ENCODE data around the gene SNX15.
"Not testable (repeated sequence)": the region's sequence is repeated elsewhere in the genome, so short reads cannot be mapped to it uniquely, and the experiment has no call there.

DNA sequence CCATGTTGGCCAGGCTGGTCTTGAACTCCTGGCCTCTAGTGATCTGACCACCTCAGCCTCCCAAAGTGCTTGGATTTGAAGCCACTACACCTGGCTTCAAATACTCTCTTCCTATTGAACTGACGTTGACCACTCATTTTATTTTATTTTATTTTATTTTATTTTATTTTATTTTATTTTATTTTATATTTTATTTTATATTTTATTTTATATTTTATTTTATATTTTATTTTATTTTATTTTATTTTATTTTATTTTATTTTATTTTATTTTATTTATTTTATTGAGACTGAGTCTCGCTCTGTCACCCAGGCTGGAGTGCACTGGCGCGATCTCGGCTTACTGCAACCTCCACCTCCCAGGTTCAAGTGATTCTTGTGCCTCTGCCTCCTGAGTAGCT, 43.9 kb upstream of the SNX15 start:
- TF ChIP-seq TARDBP (IDR thresholded peaks at IDR 0.05); L3MBTL2 (conservative IDR thresholded peaks at IDR 0.05); FOXK2 (IDR thresholded peaks at IDR 0.05); NFRKB (IDR thresholded peaks at IDR 0.05); BHLHE40 (IDR thresholded peaks at IDR 0.05; ENCODE audit: borderline replicate concordance); SP1 (IDR thresholded peaks at IDR 0.05): not testable (repeated sequence)
- TF ChIP-seq, protein P1, sequence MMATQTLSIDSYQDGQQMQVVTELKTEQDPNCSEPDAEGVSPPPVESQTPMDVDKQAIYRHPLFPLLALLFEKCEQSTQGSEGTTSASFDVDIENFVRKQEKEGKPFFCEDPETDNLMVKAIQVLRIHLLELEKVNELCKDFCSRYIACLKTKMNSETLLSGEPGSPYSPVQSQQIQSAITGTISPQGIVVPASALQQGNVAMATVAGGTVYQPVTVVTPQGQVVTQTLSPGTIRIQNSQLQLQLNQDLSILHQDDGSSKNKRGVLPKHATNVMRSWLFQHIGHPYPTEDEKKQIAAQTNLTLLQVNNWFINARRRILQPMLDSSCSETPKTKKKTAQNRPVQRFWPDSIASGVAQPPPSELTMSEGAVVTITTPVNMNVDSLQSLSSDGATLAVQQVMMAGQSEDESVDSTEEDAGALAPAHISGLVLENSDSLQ (IDR thresholded peaks at IDR 0.05): not testable (repeated sequence)

All from HEK293T (cell line).